Chondrocyte (in vitro differentiated cells): ENCODE results near the gene ABCB9. TPM values are rescaled to one million over a fixed set of nuclear protein-coding genes. Genes with fewer than 3 reads are reported as not detected.

ENCODE experiments used
- DNase-seq: peaks from one replicate; pipeline ENCODE4 v3.0.0; 2021; ENCODE audit warnings: mixed read lengths, low spot score
- H3K27ac Mint-ChIP-seq: one replicate; pipeline ENCODE4 v1.8.0; 2021; ENCODE audit warnings: mild to moderate bottlenecking, moderate library complexity, mixed read lengths; ENCODE audit not compliant: unreplicated experiment
- H3K27me3 Mint-ChIP-seq: 2 replicates; pipeline ENCODE4 v1.8.0; 2021; ENCODE audit warnings: low read depth, mixed read lengths
- H3K36me3 Mint-ChIP-seq: 2 replicates; pipeline ENCODE4 v1.8.0; 2021; ENCODE audit warnings: low read depth, mixed read lengths
- H3K4me1 Mint-ChIP-seq: 2 replicates; pipeline ENCODE4 v1.8.0; 2021; ENCODE audit warnings: low read depth, mild to moderate bottlenecking, mixed read lengths
- H3K4me3 Mint-ChIP-seq: one replicate; pipeline ENCODE4 v1.8.0; 2021; ENCODE audit warnings: mild to moderate bottlenecking, moderate library complexity, mixed read lengths; ENCODE audit not compliant: unreplicated experiment
- H3K9me3 Mint-ChIP-seq: 2 replicates; pipeline ENCODE4 v1.8.0; 2021; ENCODE audit warnings: low read depth, mixed read lengths
- total RNA-seq: library from RNA; stranded (reverse); gene quantifications from 3 replicates; pipeline ENCODE4 v1.2.1, GENCODE V29; 2021
- TF ChIP-seq, protein P1 (sequence below): fragments of 200-600 bp; sonication (generic); IDR thresholded peaks from 2 replicates; pipeline ENCODE4 v1.5.0; 2021; ENCODE audit warnings: antibody characterized with exemption, mild to moderate bottlenecking, moderate library complexity

Gene ABCB9
- total RNA-seq, 1 donor from 2014 or later, result 14.2 TPM

- H3K9me3 Mint-ChIP-seq, result no peaks in the 10 kb centered on the region
- H3K27me3 Mint-ChIP-seq, result no peaks in the 10 kb centered on the region
- H3K36me3 Mint-ChIP-seq, result no peaks in the 10 kb centered on the region
- TF ChIP-seq, protein P1, sequence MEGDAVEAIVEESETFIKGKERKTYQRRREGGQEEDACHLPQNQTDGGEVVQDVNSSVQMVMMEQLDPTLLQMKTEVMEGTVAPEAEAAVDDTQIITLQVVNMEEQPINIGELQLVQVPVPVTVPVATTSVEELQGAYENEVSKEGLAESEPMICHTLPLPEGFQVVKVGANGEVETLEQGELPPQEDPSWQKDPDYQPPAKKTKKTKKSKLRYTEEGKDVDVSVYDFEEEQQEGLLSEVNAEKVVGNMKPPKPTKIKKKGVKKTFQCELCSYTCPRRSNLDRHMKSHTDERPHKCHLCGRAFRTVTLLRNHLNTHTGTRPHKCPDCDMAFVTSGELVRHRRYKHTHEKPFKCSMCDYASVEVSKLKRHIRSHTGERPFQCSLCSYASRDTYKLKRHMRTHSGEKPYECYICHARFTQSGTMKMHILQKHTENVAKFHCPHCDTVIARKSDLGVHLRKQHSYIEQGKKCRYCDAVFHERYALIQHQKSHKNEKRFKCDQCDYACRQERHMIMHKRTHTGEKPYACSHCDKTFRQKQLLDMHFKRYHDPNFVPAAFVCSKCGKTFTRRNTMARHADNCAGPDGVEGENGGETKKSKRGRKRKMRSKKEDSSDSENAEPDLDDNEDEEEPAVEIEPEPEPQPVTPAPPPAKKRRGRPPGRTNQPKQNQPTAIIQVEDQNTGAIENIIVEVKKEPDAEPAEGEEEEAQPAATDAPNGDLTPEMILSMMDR, result no peak
- no peak for DNase-seq
- peak overlapping the region; percentile 38 for H3K4me3 Mint-ChIP-seq
- H3K4me1 Mint-ChIP-seq, result peaks cover 52% of the 10 kb centered on the region
- H3K27ac Mint-ChIP-seq, result peak overlapping the region; percentile 80
Measured at GRCh38 chr12:122983789-122984515, 17.7 kb upstream of the ABCB9 start.

DNA sequence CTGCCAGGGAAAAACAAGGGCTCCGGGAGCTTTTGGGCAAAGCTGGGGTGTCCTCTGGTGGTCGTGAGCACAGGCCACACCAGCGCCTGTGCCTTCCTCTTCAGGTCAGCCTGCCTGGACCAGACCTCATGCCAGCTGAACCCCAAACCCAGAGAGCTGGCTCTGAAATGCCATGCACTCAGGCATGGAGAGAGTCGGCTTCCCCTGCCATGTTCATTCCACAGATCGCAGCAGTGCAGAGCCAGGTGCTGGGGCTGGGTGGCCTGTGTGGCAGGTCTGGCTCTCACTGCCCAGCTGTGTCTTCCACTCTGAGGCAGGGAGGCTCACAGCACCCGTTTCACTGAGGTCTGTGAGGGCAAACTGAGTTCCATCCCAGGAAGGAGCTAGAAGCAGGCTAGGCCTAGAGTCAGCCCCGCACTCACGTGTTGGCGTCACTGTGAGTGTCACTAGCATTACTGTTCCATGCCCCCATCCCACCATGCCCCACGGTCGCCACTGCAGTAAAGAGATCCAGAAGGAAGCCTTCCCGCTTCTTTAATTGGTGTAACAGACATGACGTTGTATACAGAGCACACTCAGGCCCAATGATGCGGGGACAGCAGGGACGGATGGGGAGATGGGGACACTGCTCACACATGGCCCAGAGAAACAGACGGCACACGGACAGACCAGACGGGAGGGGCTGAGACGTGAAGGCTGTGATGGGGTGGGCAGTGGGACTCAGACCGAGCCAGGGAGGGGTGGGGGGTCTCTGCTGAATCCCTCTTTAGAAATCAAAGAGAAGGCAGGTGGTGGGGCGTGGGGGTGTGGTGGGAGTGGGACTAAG lies 16.9 kb upstream of the ABCB9 start:
- Mint-ChIP-seq H3K9me3 (no peaks in the 10 kb centered on the region), H3K36me3 (no peaks in the 10 kb centered on the region), H3K27me3 (no peaks in the 10 kb centered on the region), H3K27ac (peak overlapping the region; percentile 80), H3K4me3 (peak overlapping the region; percentile 44), H3K4me1 (peaks cover 55% of the 10 kb centered on the region)
- TF ChIP-seq, protein P1, result no peak
- DNase-seq, result no peak

GRCh38 chr12:122982477-122982815 lies 16.2 kb upstream of the ABCB9 start:
- Mint-ChIP-seq H3K36me3 (no peaks in the 10 kb centered on the region), H3K9me3 (no peaks in the 10 kb centered on the region), H3K27me3 (no peaks in the 10 kb centered on the region), H3K27ac (peak overlapping the region; percentile 71), H3K4me1 (peaks cover 60% of the 10 kb centered on the region), H3K4me3 (peak overlapping the region; percentile 90)
- TF ChIP-seq, protein P1, result no peak
- no peak for DNase-seq

GRCh38 chr12:122981587-122982476 lies 15.6 kb upstream of the ABCB9 start:
- H3K4me1 Mint-ChIP-seq, result peaks cover 60% of the 10 kb centered on the region
- H3K9me3 Mint-ChIP-seq, result no peaks in the 10 kb centered on the region
- H3K27ac Mint-ChIP-seq, result peak overlapping the region; percentile 79
- H3K4me3 Mint-ChIP-seq, result peak overlapping the region; percentile 90
- no peaks in the 10 kb centered on the region for H3K27me3 Mint-ChIP-seq
- no peak for DNase-seq
- TF ChIP-seq, protein P1, result no peak
- H3K36me3 Mint-ChIP-seq, result no peaks in the 10 kb centered on the region

DNA sequence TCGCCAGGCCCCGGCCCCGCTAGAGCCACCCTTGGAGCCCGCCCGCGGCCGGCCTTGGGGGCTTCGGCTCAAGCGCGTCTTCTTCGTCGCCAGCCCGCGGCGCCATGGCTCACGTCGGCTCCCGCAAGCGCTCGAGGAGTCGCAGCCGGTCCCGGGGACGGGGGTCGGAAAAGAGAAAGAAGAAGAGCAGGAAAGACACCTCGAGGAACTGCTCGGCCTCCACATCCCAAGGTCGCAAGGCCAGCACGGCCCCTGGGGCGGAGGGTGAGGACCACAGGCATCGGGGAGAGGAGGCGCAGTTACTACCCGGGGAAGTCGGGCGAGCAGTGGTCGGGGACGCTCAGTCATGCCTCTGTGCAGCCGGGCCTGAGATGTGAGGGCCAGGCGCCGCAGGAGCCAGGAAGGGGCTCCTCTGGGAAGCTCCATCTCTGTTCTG lies 14.8 kb upstream of the ABCB9 start:
- Mint-ChIP-seq H3K4me1 (peaks cover 66% of the 10 kb centered on the region), H3K9me3 (no peaks in the 10 kb centered on the region), H3K36me3 (no peaks in the 10 kb centered on the region), H3K27ac (peak overlapping the region; percentile 79), H3K4me3 (peak overlapping the region; percentile 90), H3K27me3 (no peaks in the 10 kb centered on the region)
- no peak for DNase-seq
- TF ChIP-seq, protein P1, result peak; percentile 31
